ENCODE measurements around the gene AGER.

Gene AGER

DNA sequence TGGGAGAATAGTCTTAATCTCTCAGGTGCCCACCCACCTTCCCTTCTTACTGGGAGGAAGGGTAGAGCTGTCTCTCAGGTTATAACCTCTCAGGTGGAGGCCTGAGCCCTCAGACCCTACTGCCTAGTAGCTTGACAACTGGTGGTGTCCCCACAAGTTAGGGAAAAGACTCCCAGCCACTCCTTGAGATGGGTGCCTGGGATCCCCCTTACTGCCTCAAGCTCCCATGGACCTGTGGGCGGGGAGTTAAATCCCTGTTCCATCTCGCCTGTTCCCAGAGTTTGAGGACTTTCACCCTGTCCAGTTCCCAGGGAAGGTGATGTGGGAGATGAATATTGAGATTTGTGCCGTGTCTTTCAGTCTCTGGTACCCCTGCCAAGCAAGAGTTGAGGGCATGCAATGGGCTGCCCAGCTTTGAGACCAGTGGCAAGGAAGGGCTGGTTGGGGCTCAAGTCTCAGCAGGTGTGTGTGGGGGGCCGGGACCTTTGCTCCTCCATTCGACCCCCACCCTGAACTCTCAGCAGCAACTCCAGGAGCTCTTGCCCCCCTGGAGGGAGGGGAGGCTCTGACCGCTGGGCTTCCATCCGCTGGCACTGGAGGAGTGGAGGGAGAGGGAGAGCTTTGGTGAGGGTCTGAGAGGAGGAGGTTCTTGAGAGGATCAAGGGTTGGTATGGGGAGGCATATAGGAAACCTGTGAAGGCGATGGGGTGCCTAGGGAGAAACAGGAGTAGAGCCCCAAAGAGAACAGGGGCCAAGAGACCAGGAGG is 7.0 kb upstream of the AGER start:
- ATAC-seq, result no peak

DNA sequence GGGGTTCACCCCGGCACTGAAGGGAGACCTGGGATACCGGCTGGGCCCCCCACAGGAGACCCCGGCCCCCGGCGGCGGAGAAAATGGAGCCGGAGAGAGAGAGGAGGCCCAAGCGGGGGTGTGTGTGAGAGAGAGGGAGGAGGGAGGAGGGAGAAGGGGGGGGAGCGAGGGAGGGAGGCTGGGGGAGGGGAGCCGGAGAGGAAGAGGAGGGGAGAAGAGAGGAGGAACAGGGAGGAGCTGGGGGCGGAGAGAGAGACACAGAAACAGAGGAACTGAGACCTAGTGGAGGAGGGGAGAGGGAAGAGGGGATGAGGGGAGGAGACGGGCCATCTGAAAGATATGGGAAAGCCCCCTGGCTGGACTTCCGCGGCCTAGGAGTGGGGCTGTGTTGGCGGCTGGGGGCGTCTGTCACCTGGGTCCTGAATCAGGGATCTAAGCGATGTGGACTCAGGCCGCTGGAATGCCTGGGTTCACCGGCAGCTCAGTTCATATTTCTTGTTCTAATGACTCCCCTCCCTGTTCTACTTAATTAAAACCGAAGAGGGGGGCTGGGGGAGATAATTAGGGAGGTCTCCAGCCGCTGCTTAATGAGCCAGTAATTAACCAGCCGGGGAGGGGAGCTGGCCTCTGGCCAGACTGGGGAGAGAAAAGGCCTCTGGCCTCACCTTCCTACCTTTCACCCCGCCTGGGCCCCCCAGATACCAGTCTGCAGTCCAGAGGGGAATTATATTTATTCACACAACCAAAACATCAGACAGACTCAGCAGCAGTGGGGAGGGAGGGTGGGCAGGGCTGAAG is 6.2 kb upstream of the AGER start, which contains the start of gene PBX2:
TSS of gene PBX2 (minus strand) at position 149 of the 798 bp plus-strand sequence. CDS start 287 bp downstream, outside the sequence.
- peak; percentile 61 for ATAC-seq
- TF ChIP-seq TOX (CRISPR knock-in tag; IDR thresholded peaks at IDR 0.05; ENCODE audit: borderline replicate concordance) (no peak), ZNF565 (CRISPR knock-in tag; conservative IDR thresholded peaks at IDR 0.05; ENCODE audit: low read depth) (no peak), ESRRG (CRISPR knock-in tag; IDR thresholded peaks at IDR 0.05) (no peak), ARNTL (CRISPR knock-in tag; IDR thresholded peaks at IDR 0.05; ENCODE audit: borderline replicate concordance, low read depth) (no peak), OSR1 (CRISPR knock-in tag; IDR thresholded peaks at IDR 0.05) (no peak), ZNF8 (CRISPR knock-in tag; IDR thresholded peaks at IDR 0.05) (no peak), TCF4 (CRISPR knock-in tag; IDR thresholded peaks at IDR 0.05; ENCODE audit: borderline replicate concordance) (no peak), ZNF70 (CRISPR knock-in tag; IDR thresholded peaks at IDR 0.05) (no peak), ZFP30 (CRISPR knock-in tag; IDR thresholded peaks at IDR 0.05) (no peak), SNAI2 (CRISPR knock-in tag; IDR thresholded peaks at IDR 0.05) (no peak)
- TF ChIP-seq, protein P1, sequence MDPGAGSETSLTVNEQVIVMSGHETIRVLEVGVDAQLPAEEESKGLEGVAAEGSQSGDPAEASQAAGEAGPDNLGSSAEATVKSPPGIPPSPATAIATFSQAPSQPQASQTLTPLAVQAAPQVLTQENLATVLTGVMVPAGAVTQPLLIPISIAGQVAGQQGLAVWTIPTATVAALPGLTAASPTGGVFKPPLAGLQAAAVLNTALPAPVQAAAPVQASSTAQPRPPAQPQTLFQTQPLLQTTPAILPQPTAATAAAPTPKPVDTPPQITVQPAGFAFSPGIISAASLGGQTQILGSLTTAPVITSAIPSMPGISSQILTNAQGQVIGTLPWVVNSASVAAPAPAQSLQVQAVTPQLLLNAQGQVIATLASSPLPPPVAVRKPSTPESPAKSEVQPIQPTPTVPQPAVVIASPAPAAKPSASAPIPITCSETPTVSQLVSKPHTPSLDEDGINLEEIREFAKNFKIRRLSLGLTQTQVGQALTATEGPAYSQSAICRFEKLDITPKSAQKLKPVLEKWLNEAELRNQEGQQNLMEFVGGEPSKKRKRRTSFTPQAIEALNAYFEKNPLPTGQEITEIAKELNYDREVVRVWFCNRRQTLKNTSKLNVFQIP (CRISPR knock-in tag; IDR thresholded peaks at IDR 0.05; ENCODE audit: borderline replicate concordance, low read depth), result no peak
- TF ChIP-seq, protein P2, sequence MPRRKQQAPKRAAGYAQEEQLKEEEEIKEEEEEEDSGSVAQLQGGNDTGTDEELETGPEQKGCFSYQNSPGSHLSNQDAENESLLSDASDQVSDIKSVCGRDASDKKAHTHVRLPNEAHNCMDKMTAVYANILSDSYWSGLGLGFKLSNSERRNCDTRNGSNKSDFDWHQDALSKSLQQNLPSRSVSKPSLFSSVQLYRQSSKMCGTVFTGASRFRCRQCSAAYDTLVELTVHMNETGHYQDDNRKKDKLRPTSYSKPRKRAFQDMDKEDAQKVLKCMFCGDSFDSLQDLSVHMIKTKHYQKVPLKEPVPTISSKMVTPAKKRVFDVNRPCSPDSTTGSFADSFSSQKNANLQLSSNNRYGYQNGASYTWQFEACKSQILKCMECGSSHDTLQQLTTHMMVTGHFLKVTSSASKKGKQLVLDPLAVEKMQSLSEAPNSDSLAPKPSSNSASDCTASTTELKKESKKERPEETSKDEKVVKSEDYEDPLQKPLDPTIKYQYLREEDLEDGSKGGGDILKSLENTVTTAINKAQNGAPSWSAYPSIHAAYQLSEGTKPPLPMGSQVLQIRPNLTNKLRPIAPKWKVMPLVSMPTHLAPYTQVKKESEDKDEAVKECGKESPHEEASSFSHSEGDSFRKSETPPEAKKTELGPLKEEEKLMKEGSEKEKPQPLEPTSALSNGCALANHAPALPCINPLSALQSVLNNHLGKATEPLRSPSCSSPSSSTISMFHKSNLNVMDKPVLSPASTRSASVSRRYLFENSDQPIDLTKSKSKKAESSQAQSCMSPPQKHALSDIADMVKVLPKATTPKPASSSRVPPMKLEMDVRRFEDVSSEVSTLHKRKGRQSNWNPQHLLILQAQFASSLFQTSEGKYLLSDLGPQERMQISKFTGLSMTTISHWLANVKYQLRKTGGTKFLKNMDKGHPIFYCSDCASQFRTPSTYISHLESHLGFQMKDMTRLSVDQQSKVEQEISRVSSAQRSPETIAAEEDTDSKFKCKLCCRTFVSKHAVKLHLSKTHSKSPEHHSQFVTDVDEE (CRISPR knock-in tag; IDR thresholded peaks at IDR 0.05), result no peak

More for the DNA sequence above, 7.0 kb upstream of the AGER start:
- no peak for TF ChIP-seq TCF4 (CRISPR knock-in tag; IDR thresholded peaks at IDR 0.05; ENCODE audit: borderline replicate concordance)
- TF ChIP-seq ZC3H10 (CRISPR knock-in tag; IDR thresholded peaks at IDR 0.05), result no peak
- TF ChIP-seq, protein P3, sequence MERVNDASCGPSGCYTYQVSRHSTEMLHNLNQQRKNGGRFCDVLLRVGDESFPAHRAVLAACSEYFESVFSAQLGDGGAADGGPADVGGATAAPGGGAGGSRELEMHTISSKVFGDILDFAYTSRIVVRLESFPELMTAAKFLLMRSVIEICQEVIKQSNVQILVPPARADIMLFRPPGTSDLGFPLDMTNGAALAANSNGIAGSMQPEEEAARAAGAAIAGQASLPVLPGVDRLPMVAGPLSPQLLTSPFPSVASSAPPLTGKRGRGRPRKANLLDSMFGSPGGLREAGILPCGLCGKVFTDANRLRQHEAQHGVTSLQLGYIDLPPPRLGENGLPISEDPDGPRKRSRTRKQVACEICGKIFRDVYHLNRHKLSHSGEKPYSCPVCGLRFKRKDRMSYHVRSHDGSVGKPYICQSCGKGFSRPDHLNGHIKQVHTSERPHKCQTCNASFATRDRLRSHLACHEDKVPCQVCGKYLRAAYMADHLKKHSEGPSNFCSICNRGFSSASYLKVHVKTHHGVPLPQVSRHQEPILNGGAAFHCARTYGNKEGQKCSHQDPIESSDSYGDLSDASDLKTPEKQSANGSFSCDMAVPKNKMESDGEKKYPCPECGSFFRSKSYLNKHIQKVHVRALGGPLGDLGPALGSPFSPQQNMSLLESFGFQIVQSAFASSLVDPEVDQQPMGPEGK (CRISPR knock-in tag; IDR thresholded peaks at IDR 0.05; ENCODE audit: borderline replicate concordance), result no peak
- TF ChIP-seq CSDC2 (CRISPR knock-in tag; IDR thresholded peaks at IDR 0.05), result no peak
- TF ChIP-seq ISL1 (CRISPR knock-in tag; IDR thresholded peaks at IDR 0.05), result no peak
- no peak for TF ChIP-seq PPARA (CRISPR knock-in tag; IDR thresholded peaks at IDR 0.05; ENCODE audit: borderline replicate concordance)
- TF ChIP-seq, protein P4, sequence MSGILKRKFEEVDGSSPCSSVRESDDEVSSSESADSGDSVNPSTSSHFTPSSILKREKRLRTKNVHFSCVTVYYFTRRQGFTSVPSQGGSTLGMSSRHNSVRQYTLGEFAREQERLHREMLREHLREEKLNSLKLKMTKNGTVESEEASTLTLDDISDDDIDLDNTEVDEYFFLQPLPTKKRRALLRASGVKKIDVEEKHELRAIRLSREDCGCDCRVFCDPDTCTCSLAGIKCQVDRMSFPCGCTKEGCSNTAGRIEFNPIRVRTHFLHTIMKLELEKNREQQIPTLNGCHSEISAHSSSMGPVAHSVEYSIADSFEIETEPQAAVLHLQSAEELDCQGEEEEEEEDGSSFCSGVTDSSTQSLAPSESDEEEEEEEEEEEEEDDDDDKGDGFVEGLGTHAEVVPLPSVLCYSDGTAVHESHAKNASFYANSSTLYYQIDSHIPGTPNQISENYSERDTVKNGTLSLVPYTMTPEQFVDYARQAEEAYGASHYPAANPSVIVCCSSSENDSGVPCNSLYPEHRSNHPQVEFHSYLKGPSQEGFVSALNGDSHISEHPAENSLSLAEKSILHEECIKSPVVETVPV (CRISPR knock-in tag; IDR thresholded peaks at IDR 0.05), result no peak
- TF ChIP-seq, protein P2 (CRISPR knock-in tag; IDR thresholded peaks at IDR 0.05), result no peak
- TF ChIP-seq RARB (CRISPR knock-in tag; IDR thresholded peaks at IDR 0.05), result no peak
- TF ChIP-seq SNAI2 (CRISPR knock-in tag; IDR thresholded peaks at IDR 0.05), result no peak
- no peak for TF ChIP-seq ESRRG (CRISPR knock-in tag; IDR thresholded peaks at IDR 0.05)
- TF ChIP-seq GLIS3 (CRISPR knock-in tag; IDR thresholded peaks at IDR 0.05), result no peak
- TF ChIP-seq, protein P5, sequence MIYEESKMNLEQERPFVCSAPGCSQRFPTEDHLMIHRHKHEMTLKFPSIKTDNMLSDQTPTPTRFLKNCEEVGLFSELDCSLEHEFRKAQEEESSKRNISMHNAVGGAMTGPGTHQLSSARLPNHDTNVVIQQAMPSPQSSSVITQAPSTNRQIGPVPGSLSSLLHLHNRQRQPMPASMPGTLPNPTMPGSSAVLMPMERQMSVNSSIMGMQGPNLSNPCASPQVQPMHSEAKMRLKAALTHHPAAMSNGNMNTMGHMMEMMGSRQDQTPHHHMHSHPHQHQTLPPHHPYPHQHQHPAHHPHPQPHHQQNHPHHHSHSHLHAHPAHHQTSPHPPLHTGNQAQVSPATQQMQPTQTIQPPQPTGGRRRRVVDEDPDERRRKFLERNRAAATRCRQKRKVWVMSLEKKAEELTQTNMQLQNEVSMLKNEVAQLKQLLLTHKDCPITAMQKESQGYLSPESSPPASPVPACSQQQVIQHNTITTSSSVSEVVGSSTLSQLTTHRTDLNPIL (CRISPR knock-in tag; IDR thresholded peaks at IDR 0.05; ENCODE audit: low read depth), result no peak
- TF ChIP-seq ZFP30 (CRISPR knock-in tag; IDR thresholded peaks at IDR 0.05), result no peak
- no peak for TF ChIP-seq ARNTL (CRISPR knock-in tag; IDR thresholded peaks at IDR 0.05; ENCODE audit: borderline replicate concordance, low read depth)
